Smooth muscle cell (in vitro differentiated cells): Measurements from ENCODE around the gene SIX2. TPM values are rescaled to one million over a fixed set of nuclear protein-coding genes. Genes with fewer than 3 reads are reported as not detected.
A peak's percentile ranks its signal among the peaks of the same experiment; 100 is the strongest.

Experiments
- DNase-seq: peaks from one replicate; lab custom pipeline; 2025; ENCODE audit not compliant: unreplicated experiment; lab: John Stamatoyannopoulos, UW
- H2AFZ ChIP-seq: fragments of 200-600 bp; sonication (generic); 2 replicates; pipeline ENCODE4 v1.6.0; 2016; ENCODE audit warnings: antibody characterized with exemption, low read depth, mild to moderate bottlenecking
- H3F3A ChIP-seq: fragments of 200-600 bp; sonication (generic); 2 replicates; pipeline ENCODE4 v1.6.0; 2017; ENCODE audit warnings: antibody characterized with exemption, low read depth
- H3K27ac ChIP-seq: fragments of 200-600 bp; sonication (generic); 2 replicates; pipeline ENCODE4 v1.5.1; 2016; ENCODE audit warnings: low read depth, mild to moderate bottlenecking
- H3K27me3 ChIP-seq: fragments of 200-600 bp; sonication (generic); 2 replicates; pipeline ENCODE4 v1.6.1; 2016; ENCODE audit warnings: low read depth, mild to moderate bottlenecking
- H3K36me3 ChIP-seq: fragments of 200-600 bp; sonication (generic); 2 replicates; pipeline ENCODE4 v1.5.1; 2016; ENCODE audit warnings: low read depth
- H3K4me1 ChIP-seq: fragments of 200-600 bp; sonication (generic); 2 replicates; pipeline ENCODE4 v1.5.1; 2016; ENCODE audit warnings: low read depth
- H3K4me2 ChIP-seq: fragments of 200-600 bp; sonication (generic); 2 replicates; pipeline ENCODE4 v1.6.0; 2016; ENCODE audit warnings: mild to moderate bottlenecking
- H3K4me3 ChIP-seq: fragments of 200-600 bp; sonication (generic); 2 replicates; pipeline ENCODE4 v1.5.1; 2016; ENCODE audit warnings: mild to moderate bottlenecking
- H3K79me2 ChIP-seq: fragments of 200-600 bp; sonication (generic); 2 replicates; pipeline ENCODE4 v1.6.0; 2016; ENCODE audit warnings: low read depth, mild to moderate bottlenecking
- H3K9ac ChIP-seq: fragments of 200-600 bp; sonication (generic); 2 replicates; pipeline ENCODE4 v1.6.0; 2016; ENCODE audit warnings: low read depth
- H3K9me3 ChIP-seq: fragments of 200-600 bp; sonication (generic); replicated peaks from 2 replicates; pipeline ENCODE4 v1.5.1; 2016; ENCODE audit warnings: low read depth
- H4K20me1 ChIP-seq: fragments of 200-600 bp; sonication (generic); 2 replicates; pipeline ENCODE4 v1.6.0; 2016; ENCODE audit warnings: low read depth
- CTCF ChIP-seq: fragments of 200-600 bp; sonication (generic); IDR thresholded peaks from 2 replicates; pipeline ENCODE4 v1.5.1; 2017; ENCODE audit warnings: borderline replicate concordance, mild to moderate bottlenecking, antibody characterized with exemption; ENCODE audit not compliant: insufficient read depth, poor library complexity, severe bottlenecking
- WGBS: methylation state at CpG from one replicate; pipeline ENCODE4 v1.1.7; 2016; ENCODE audit warnings: low lambda C conversion rate; 5-methylcytosine and 5-hydroxymethylcytosine counted together
- polyA plus RNA-seq: library from polyadenylated mRNA; unstranded; fragments of >200 nt; fragmentation: Nextera tagmentation; extraction: Ambion mirVana; gene quantifications from 2 replicates; pipeline ENCODE4 v1.2.1, GENCODE V29; 2016
- total RNA-seq: library from RNA; depleted of rRNA; stranded (reverse); fragments of >200 nt; gene quantifications from 2 replicates; pipeline ENCODE4 v1.2.3, GENCODE V29; 2014

The SIX2 gene
- total and polyA plus RNA-seq, 2 experiments from 2014 or later = 0.18 TPM; not detected in 1

- H3K79me2 ChIP-seq = no peaks in the 10 kb centered on the region
- peaks cover 100% of the 10 kb centered on the region for H3K27me3 ChIP-seq
- TF ChIP-seq CTCF = no peak
- no peak overlapping the region for H3K27ac ChIP-seq
- WGBS = 4% methylated on average over 61 of the region's 61 CpGs
- no peaks in the 10 kb centered on the region for H4K20me1 ChIP-seq
- peak overlapping the region; percentile 89 for H3K4me2 ChIP-seq
- H3K36me3 ChIP-seq = no peaks in the 10 kb centered on the region
- DNase-seq = no peak
- H3K4me3 ChIP-seq = peak overlapping the region; percentile 49
- peak overlapping the region; percentile 79 for H2AFZ ChIP-seq
- no peaks in the 10 kb centered on the region for H3F3A ChIP-seq
- H3K9ac ChIP-seq = no peak overlapping the region
- H3K4me1 ChIP-seq = peaks cover 25% of the 10 kb centered on the region
- H3K9me3 ChIP-seq = no peaks in the 10 kb centered on the region
Observed at GRCh38 chr2:45000921-45001868, 8.1 kb downstream of the SIX2 start.

- peak overlapping the region; percentile 49 for H3K4me3 ChIP-seq
- H3K27me3 ChIP-seq = peaks cover 100% of the 10 kb centered on the region
- WGBS = 5% methylated on average over 35 of the region's 36 CpGs
- H3K4me1 ChIP-seq = peaks cover 25% of the 10 kb centered on the region
- peak overlapping the region; percentile 89 for H3K4me2 ChIP-seq
- no peaks in the 10 kb centered on the region for H3F3A ChIP-seq
- no peak overlapping the region for H3K9ac ChIP-seq
- H4K20me1 ChIP-seq = no peaks in the 10 kb centered on the region
- H3K9me3 ChIP-seq = no peaks in the 10 kb centered on the region
- no peaks in the 10 kb centered on the region for H3K79me2 ChIP-seq
- DNase-seq = no peak
- H3K27ac ChIP-seq = no peak overlapping the region
- H2AFZ ChIP-seq = no peak overlapping the region
- H3K36me3 ChIP-seq = no peaks in the 10 kb centered on the region
- no peak for TF ChIP-seq CTCF
Observed at GRCh38 chr2:45000341-45000901, 8.8 kb downstream of the SIX2 start.

GRCh38 chr2:44999540-44999939, 9.7 kb downstream of the SIX2 start:
- peaks cover 100% of the 10 kb centered on the region for H3K27me3 ChIP-seq
- no peaks in the 10 kb centered on the region for H3F3A ChIP-seq
- peaks cover 19% of the 10 kb centered on the region for H3K4me1 ChIP-seq
- no peaks in the 10 kb centered on the region for H3K79me2 ChIP-seq
- no peak overlapping the region for H2AFZ ChIP-seq
- no peak overlapping the region for H3K27ac ChIP-seq
- TF ChIP-seq CTCF = no peak
- WGBS = 75% methylated on average over 10 of the region's 10 CpGs
- no peak for DNase-seq
- no peaks in the 10 kb centered on the region for H3K36me3 ChIP-seq
- no peak overlapping the region for H3K4me2 ChIP-seq
- no peaks in the 10 kb centered on the region for H4K20me1 ChIP-seq
- no peak overlapping the region for H3K4me3 ChIP-seq
- no peak overlapping the region for H3K9ac ChIP-seq
- no peaks in the 10 kb centered on the region for H3K9me3 ChIP-seq
